AG04450 (cell line): ENCODE measurements around the gene OR2S2. TPM values are rescaled to one million over a fixed set of nuclear protein-coding genes. Genes with fewer than 3 reads are reported as not detected.
A peak's percentile ranks its signal among the peaks of the same experiment; 100 is the strongest.

Source experiments
- CTCF ChIA-PET: fragments of 300-600, 350-600 bp; formaldehyde crosslinking; extraction: SDS; loops from one replicate; lab custom pipeline; 2022; ENCODE audit warnings: antibody characterized with exemption, inconsistent platforms; lab: Charles Lee
- POLR2A ChIA-PET: fragments of 350-600 bp; formaldehyde crosslinking; extraction: SDS; loops from one replicate; lab custom pipeline; 2021; ENCODE audit warnings: antibody characterized with exemption, inconsistent platforms; lab: Yijun Ruan, JAX
- DNase-seq: peaks from one replicate; pipeline ENCODE4 v3.0.0-alpha.2; 2011; ENCODE audit warnings: low read depth, low spot score
- H3K27ac ChIP-seq: one replicate; pipeline ENCODE4 v1.5.1; 2012; ENCODE audit warnings: low read depth, low read length, control low read depth
- H3K27me3 ChIP-seq: one replicate; pipeline ENCODE4 v1.6.0; 2012; ENCODE audit warnings: low read length; ENCODE audit not compliant: control insufficient read depth, insufficient read depth
- H3K4me3 ChIP-seq: 2 replicates; pipeline ENCODE4 v1.5.1; 2011; ENCODE audit warnings: mild to moderate bottlenecking, low read depth, low read length, control low read depth
- H3K9me3 ChIP-seq: 2 replicates; pipeline ENCODE4 v1.5.1; 2012; ENCODE audit warnings: low read length; ENCODE audit not compliant: control insufficient read depth, insufficient read depth
- CTCF ChIP-seq: IDR thresholded peaks from 2 replicates; pipeline ENCODE4 v1.5.1; 2011; ENCODE audit warnings: low read depth, low read length, control low read depth, inconsistent platforms
- polyA plus RNA-seq: library from polyadenylated mRNA; depleted of rRNA; stranded (reverse); fragments of >200 nt; gene quantifications from 2 replicates; pipeline ENCODE4 v1.2.3, GENCODE V29; 2011

Gene OR2S2
- polyA plus RNA-seq, 1 experiment = 0.46 TPM

GRCh38 chr9:35923927-35924763, 33.8 kb downstream of the OR2S2 start:
- H3K4me3 ChIP-seq = peak overlapping the region; percentile 38
- ChIA-PET POLR2A (interaction anchor here (0.9 to 2.5 kb wide), 5 partner anchors 12 to 36 kb away, joined by 3 to 25 read pairs (median 11); partner anchors contain the start of gene HRCT1), CTCF (interaction anchor here (1.1 to 4.0 kb wide), 7 partner anchors 11 to 134 kb away, joined by 3 to 33 read pairs (median 5); no protein-coding TSS in a partner anchor)
- H3K27me3 ChIP-seq = no peaks in the 10 kb centered on the region
- no peak for TF ChIP-seq CTCF
- H3K27ac ChIP-seq = peak overlapping the region; percentile 97
- peak; percentile 76 for DNase-seq
- H3K9me3 ChIP-seq = no peaks in the 10 kb centered on the region

- TF ChIP-seq CTCF = no peak
- Histone ChIP-seq H3K27ac (peak overlapping the region; percentile 97), H3K27me3 (no peaks in the 10 kb centered on the region), H3K4me3 (no peak overlapping the region), H3K9me3 (no peaks in the 10 kb centered on the region)
- no peak for DNase-seq
- ChIA-PET POLR2A (interaction anchor here (0.9 to 2.5 kb wide), 5 partner anchors 13 to 37 kb away, joined by 3 to 25 read pairs (median 11); partner anchors contain the start of gene HRCT1), CTCF (interaction anchor here (1.2 to 4.0 kb wide), 2 partner anchors 20 to 22 kb away, joined by 5 to 33 read pairs; no protein-coding TSS in a partner anchor)
Measured at GRCh38 chr9:35923598-35923926, 34.4 kb downstream of the OR2S2 start.

- POLR2A ChIA-PET = interaction anchor here (0.7 to 1.9 kb wide), 2 partner anchors 14 to 154 kb away, joined by 3 to 5 read pairs; partner anchors contain the start of gene HRCT1
- Histone ChIP-seq H3K9me3 (no peaks in the 10 kb centered on the region), H3K27me3 (no peaks in the 10 kb centered on the region), H3K27ac (no peak overlapping the region), H3K4me3 (no peak overlapping the region)
- DNase-seq = no peak
- TF ChIP-seq CTCF = no peak
- CTCF ChIA-PET = interaction anchor here (0.8 to 1.9 kb wide), 6 partner anchors 9 to 89 kb away, joined by 3 to 9 read pairs (median 4); no protein-coding TSS in a partner anchor
Measured at GRCh38 chr9:35920051-35920620, 37.8 kb downstream of the OR2S2 start.

- no peak for TF ChIP-seq CTCF
- Histone ChIP-seq H3K4me3 (no peak overlapping the region), H3K27ac (no peak overlapping the region), H3K27me3 (no peaks in the 10 kb centered on the region), H3K9me3 (no peaks in the 10 kb centered on the region)
- no peak for DNase-seq
- CTCF ChIA-PET = interaction anchor here (0.9 to 1.9 kb wide), 7 partner anchors 8 to 104 kb away, joined by 3 to 5 read pairs (median 3); no protein-coding TSS in a partner anchor
- POLR2A ChIA-PET = interaction anchor here (1.9 kb wide), 1 partner anchor 13 kb away, joined by 5 read pairs; the partner anchor contains the start of gene HRCT1
Measured at GRCh38 chr9:35919212-35920008, 38.5 kb downstream of the OR2S2 start.
